IPS DF 19.7 (cell line): Measurements from ENCODE around the gene MED28.

ENCODE experiments used
- DNase-seq: peaks from one replicate; pipeline ENCODE4 v3.0.0-alpha.2; 2013; ENCODE audit warnings: low read depth, low spot score

Gene MED28

GRCh38 chr4:17665852-17666251 is 51.4 kb downstream of the MED28 start:
- no peak for DNase-seq

- no peak for DNase-seq
Measured at GRCh38 chr4:17667253-17667652, 52.8 kb downstream of the MED28 start.

- DNase-seq: no peak
Measured at GRCh38 chr4:17667653-17668201, 53.3 kb downstream of the MED28 start.

GRCh38 chr4:17670423-17670822 is 56.0 kb downstream of the MED28 start:
- DNase-seq: no peak

GRCh38 chr4:17680559-17681280 is 66.3 kb downstream of the MED28 start:
- no peak for DNase-seq

- DNase-seq: no peak
Measured at GRCh38 chr4:17681281-17682221, 67.1 kb downstream of the MED28 start.

GRCh38 chr4:17682222-17682566 is 67.8 kb downstream of the MED28 start:
- no peak for DNase-seq
